ENCODE measurements around the gene PGAM5.

PGAM5 gene

GRCh38 chr12:132718644-132719043 lies 8.0 kb downstream of the PGAM5 start:
- no peak overlapping the region for H3K27ac ChIP-seq
- TF ChIP-seq CTCF (conservative IDR thresholded peaks at IDR 0.05), result no peak

GRCh38 chr12:132719141-132719953 lies 8.7 kb downstream of the PGAM5 start:
- no peak for TF ChIP-seq CTCF (conservative IDR thresholded peaks at IDR 0.05)
- no peak overlapping the region for H3K27ac ChIP-seq

- H3K27ac ChIP-seq, result no peak overlapping the region
- no peak for TF ChIP-seq CTCF (conservative IDR thresholded peaks at IDR 0.05)
Observed at GRCh38 chr12:132719954-132720324, 9.3 kb downstream of the PGAM5 start.

GRCh38 chr12:132720606-132721345 lies 10.1 kb downstream of the PGAM5 start:
- TF ChIP-seq CTCF (conservative IDR thresholded peaks at IDR 0.05), result no peak
- no peak overlapping the region for H3K27ac ChIP-seq

- H3K27ac ChIP-seq, result no peak overlapping the region; the same call in 1 of the 2 replicates
- TF ChIP-seq CTCF (conservative IDR thresholded peaks at IDR 0.05), result no peak
Observed at GRCh38 chr12:132723015-132723763, 12.5 kb downstream of the PGAM5 start.

- no peak for TF ChIP-seq CTCF (conservative IDR thresholded peaks at IDR 0.05)
- no peak overlapping the region; the same call in 1 of the 2 replicates for H3K27ac ChIP-seq
Observed at GRCh38 chr12:132723764-132724140, 13.1 kb downstream of the PGAM5 start.

Measured in VCaP (cell line).